SK-N-SH (cell line): ENCODE results near the gene ACTL10. TPM values are rescaled to one million over a fixed set of nuclear protein-coding genes. Genes with fewer than 3 reads are reported as not detected.

Source experiments
- CTCF ChIA-PET: fragments of 300-600, 350-600 bp; formaldehyde crosslinking; extraction: SDS; loops from one replicate; lab custom pipeline; 2021; lab: Yijun Ruan, JAX
- POLR2A ChIA-PET: fragments of 350-600 bp; sonication (Branson Sonifier 250); formaldehyde crosslinking; extraction: SDS; loops from one replicate; lab custom pipeline; 2020; ENCODE audit warnings: antibody characterized with exemption, inconsistent platforms; lab: Yijun Ruan, JAX
- DNase-seq: peaks from one replicate; pipeline ENCODE4 v3.0.0; 2012
- H2AFZ ChIP-seq: fragments of 200-600 bp; sonication (generic); 2 replicates; pipeline ENCODE4 v1.8.1; 2016; ENCODE audit warnings: antibody characterized with exemption, mild to moderate bottlenecking, low read depth
- H3F3A ChIP-seq: fragments of 200-600 bp; sonication (generic); replicated peaks from 2 replicates; pipeline ENCODE3; 2016; ENCODE audit warnings: antibody characterized with exemption, mild to moderate bottlenecking; ENCODE audit not compliant: insufficient read depth
- H3K27ac ChIP-seq, 2 experiments: fragments of 200-500 bp in 1 of 2; fragments of 200-600 bp in 1 of 2; sonication (Bioruptor generic) in 1 of 2; sonication (generic), shearing (Covaris generic) in 1 of 2; 2 replicates each; pipeline versions ENCODE4 v1.5.1 to v1.6.1; 2014 to 2016; ENCODE audit warnings: low read depth in 2 of 2, inconsistent platforms in 1 of 2, low read length in 1 of 2, mild to moderate bottlenecking in 1 of 2, mixed read lengths in 1 of 2
- H3K27me3 ChIP-seq: fragments of 200-600 bp; sonication (generic), shearing (Covaris generic); 2 replicates; pipeline ENCODE4 v1.6.1; 2016; ENCODE audit warnings: mixed run types; ENCODE audit not compliant: insufficient read depth
- H3K36me3 ChIP-seq, 2 experiments: fragments of 200-500 bp in 1 of 2; fragments of 200-600 bp in 1 of 2; sonication (Bioruptor generic) in 1 of 2; sonication (generic) in 1 of 2; replicated peaks in 1 of 2; 2 replicates each; pipeline versions ENCODE3 to v1.5.1; 2014 to 2016; ENCODE audit warnings: low read length in 1 of 2, mild to moderate bottlenecking in 1 of 2; ENCODE audit not compliant: insufficient read depth in 2 of 2, control insufficient read depth in 1 of 2
- H3K4me1 ChIP-seq, 2 experiments: fragments of 200-500 bp in 1 of 2; fragments of 200-600 bp in 1 of 2; sonication (Bioruptor generic) in 1 of 2; sonication (generic), shearing (Covaris generic) in 1 of 2; 2 replicates each; pipeline versions ENCODE4 v1.5.1 to v1.6.1; 2014 to 2016; ENCODE audit warnings: low read depth in 1 of 2, low read length in 1 of 2, mixed run types in 1 of 2; ENCODE audit not compliant: insufficient read depth in 2 of 2, control insufficient read depth in 1 of 2
- H3K4me2 ChIP-seq: fragments of 200-600 bp; sonication (generic), shearing (Covaris generic); 2 replicates; pipeline ENCODE4 v1.6.1; 2017; ENCODE audit warnings: mixed run types
- H3K4me3 ChIP-seq, 2 experiments: fragments of 200-500 bp in 1 of 2; fragments of 200-600 bp in 1 of 2; sonication (Bioruptor generic) in 1 of 2; sonication (generic), shearing (Covaris generic) in 1 of 2; 2 replicates each; pipeline versions ENCODE4 v1.5.1 to v1.8.1; 2014 to 2016; ENCODE audit warnings: low read depth in 2 of 2, inconsistent platforms in 1 of 2, low read length in 1 of 2, mild to moderate bottlenecking in 1 of 2, mixed read lengths in 1 of 2, moderate library complexity in 1 of 2
- H3K79me2 ChIP-seq: fragments of 200-600 bp; sonication (generic); 2 replicates; pipeline ENCODE4 v1.8.1; 2017; ENCODE audit warnings: mild to moderate bottlenecking; ENCODE audit not compliant: insufficient read depth
- H3K9ac ChIP-seq: fragments of 200-600 bp; sonication (generic); 2 replicates; pipeline ENCODE4 v1.6.1; 2017; ENCODE audit warnings: mixed run types
- H3K9me2 ChIP-seq: fragments of 200-600 bp; sonication (generic); 2 replicates; pipeline ENCODE4 v1.6.1; 2017; ENCODE audit warnings: mixed run types
- H3K9me3 ChIP-seq: fragments of 200-600 bp; sonication (generic); 2 replicates; pipeline ENCODE4 v1.6.1; 2017; ENCODE audit warnings: mixed run types, mild to moderate bottlenecking, moderate library complexity
- H4K20me1 ChIP-seq: fragments of 200-600 bp; sonication (generic); 2 replicates; pipeline ENCODE4 v1.6.1; 2017; ENCODE audit warnings: mild to moderate bottlenecking, mixed run types; ENCODE audit not compliant: insufficient read depth
- CHD2 ChIP-seq: fragments of 150-350 bp; IDR thresholded peaks from 2 replicates; pipeline ENCODE4 v1.6.1; 2018; ENCODE audit warnings: low read length; ENCODE audit not compliant: partially characterized antibody
- EP300 ChIP-seq, 2 experiments: IDR thresholded peaks; 2 replicates each; pipeline versions ENCODE4 v1.4.0 to v1.6.1; 2012; ENCODE audit warnings: borderline replicate concordance in 1 of 2, low read depth in 1 of 2, low read length in 1 of 2
- EZH2phosphoT487 ChIP-seq: fragments of 200-600 bp; sonication (generic); IDR thresholded peaks from 2 replicates; pipeline ENCODE4 v1.6.1; 2017; ENCODE audit warnings: low read depth, mixed run types, mild to moderate bottlenecking, antibody characterized with exemption, moderate library complexity, borderline replicate concordance
- FOXJ3 ChIP-seq: sonication (generic); formaldehyde crosslinking; IDR thresholded peaks from 2 replicates; pipeline ENCODE4 v1.5.1; 2020; ENCODE audit warnings: mild to moderate bottlenecking, missing genetic modification reagents
- GATA2 ChIP-seq: sonication (generic); formaldehyde crosslinking; IDR thresholded peaks from 2 replicates; pipeline ENCODE4 v1.5.0; 2020; ENCODE audit warnings: mild to moderate bottlenecking, missing genetic modification reagents
- JUND ChIP-seq: IDR thresholded peaks from 2 replicates; pipeline ENCODE4 v1.4.0; 2012
- MAX ChIP-seq: IDR thresholded peaks from 2 replicates; pipeline ENCODE4 v1.4.0; 2012; ENCODE audit warnings: low read depth
- MXI1 ChIP-seq: IDR thresholded peaks from 2 replicates; pipeline ENCODE4 v1.6.1; 2012; ENCODE audit warnings: mild to moderate bottlenecking, low read depth, low read length, improper control_type of control experiment
- NFIC ChIP-seq: IDR thresholded peaks from 2 replicates; pipeline ENCODE4 v1.4.0; 2012; ENCODE audit warnings: borderline replicate concordance
- POLR2AphosphoS5 ChIP-seq: IDR thresholded peaks from 2 replicates; pipeline ENCODE4 v1.6.1; 2012; ENCODE audit warnings: low read depth, low read length
- RFX5 ChIP-seq: IDR thresholded peaks from 2 replicates; pipeline ENCODE4 v1.6.1; 2012; ENCODE audit warnings: mild to moderate bottlenecking, improper control_type of control experiment, low read length
- RXRA ChIP-seq: IDR thresholded peaks from 2 replicates; pipeline ENCODE4 v1.4.0; 2012; ENCODE audit warnings: low read depth, mild to moderate bottlenecking, borderline replicate concordance
- SIN3A ChIP-seq: IDR thresholded peaks from 2 replicates; pipeline ENCODE4 v1.6.1; 2012; ENCODE audit warnings: low read depth, mild to moderate bottlenecking, low read length, moderate library complexity, borderline replicate concordance
- SMC3 ChIP-seq: IDR thresholded peaks from 2 replicates; pipeline ENCODE4 v1.6.1; 2012; ENCODE audit warnings: low read depth, low read length, improper control_type of control experiment
- TAF1 ChIP-seq: IDR thresholded peaks from 2 replicates; pipeline ENCODE4 v1.6.1; 2012; ENCODE audit warnings: low read depth, mild to moderate bottlenecking, low read length, moderate library complexity, borderline replicate concordance
- TCF12 ChIP-seq: IDR thresholded peaks from 2 replicates; pipeline ENCODE4 v1.4.0; 2012
- YY1 ChIP-seq: IDR thresholded peaks from 2 replicates; pipeline ENCODE4 v1.4.0; 2012; ENCODE audit warnings: low read depth, mild to moderate bottlenecking
- WGBS: methylation state at CpG from one replicate; pipeline ENCODE4 v1.1.6; 2017; ENCODE audit warnings: low lambda C conversion rate; 5-methylcytosine and 5-hydroxymethylcytosine counted together
- polyA plus RNA-seq, 3 experiments: library from polyadenylated mRNA; depleted of rRNA; stranded (reverse); fragments of >200 nt; gene quantifications; 2 replicates each; pipeline ENCODE4 v1.2.3, GENCODE V29; 2012
- TF ChIP-seq, protein P1 (sequence below): IDR thresholded peaks from 2 replicates; pipeline ENCODE4; 2012
- TF ChIP-seq, protein P2 (sequence below): IDR thresholded peaks from 2 replicates; pipeline ENCODE4 v1.6.1; 2012; ENCODE audit warnings: mild to moderate bottlenecking, low read depth, low read length, moderate library complexity

Gene ACTL10
- polyA plus RNA-seq, 1 of the 3 experiments (the other 2 are of a cell fraction): 0.25 TPM

DNA sequence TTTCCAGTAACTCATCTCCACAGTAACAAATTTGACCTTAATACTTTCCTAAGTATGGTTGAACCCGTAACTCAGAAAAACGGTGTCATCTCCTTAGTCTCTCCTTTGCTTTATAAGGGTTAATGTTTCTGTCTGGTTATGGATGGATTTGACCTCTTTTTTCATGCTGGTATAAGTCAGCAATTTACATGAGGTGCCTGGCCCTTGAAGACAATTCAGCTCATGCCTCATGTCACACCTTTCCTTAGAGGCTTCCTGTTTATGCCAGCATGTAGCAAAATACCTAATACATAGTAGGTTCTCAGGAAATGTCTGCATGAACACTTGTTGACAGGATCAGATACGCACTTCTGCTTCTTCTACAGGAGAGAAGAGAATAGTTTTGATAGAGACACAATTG, 42.3 kb upstream of the ACTL10 start:
- Histone ChIP-seq H3K27ac (no peak overlapping the region; a peak in 1 of 4 replicates), H3K4me2 (no peak overlapping the region), H3K4me3 (no peak overlapping the region), H3K27me3 (no peaks in the 10 kb centered on the region), H3K4me1 (no peaks in the 10 kb centered on the region), H3K9me2 (no peaks in the 10 kb centered on the region), H4K20me1 (no peaks in the 10 kb centered on the region), H3K9ac (no peak overlapping the region), H3F3A (no peaks in the 10 kb centered on the region), H2AFZ (no peak overlapping the region), H3K79me2 (no peaks in the 10 kb centered on the region), H3K9me3 (no peaks in the 10 kb centered on the region), H3K36me3 (peaks cover 22 to 34% of the 10 kb centered on the region in 2 experiments)
- no peak for TF ChIP-seq MAX
- TF ChIP-seq SIN3A: no peak
- TF ChIP-seq, protein P1, sequence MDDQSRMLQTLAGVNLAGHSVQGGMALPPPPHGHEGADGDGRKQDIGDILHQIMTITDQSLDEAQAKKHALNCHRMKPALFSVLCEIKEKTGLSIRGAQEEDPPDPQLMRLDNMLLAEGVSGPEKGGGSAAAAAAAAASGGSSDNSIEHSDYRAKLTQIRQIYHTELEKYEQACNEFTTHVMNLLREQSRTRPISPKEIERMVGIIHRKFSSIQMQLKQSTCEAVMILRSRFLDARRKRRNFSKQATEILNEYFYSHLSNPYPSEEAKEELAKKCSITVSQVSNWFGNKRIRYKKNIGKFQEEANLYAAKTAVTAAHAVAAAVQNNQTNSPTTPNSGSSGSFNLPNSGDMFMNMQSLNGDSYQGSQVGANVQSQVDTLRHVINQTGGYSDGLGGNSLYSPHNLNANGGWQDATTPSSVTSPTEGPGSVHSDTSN: no peak
- TF ChIP-seq POLR2AphosphoS5: no peak
- TF ChIP-seq FOXJ3 (CRISPR knock-in tag): no peak
- TF ChIP-seq, protein P2, sequence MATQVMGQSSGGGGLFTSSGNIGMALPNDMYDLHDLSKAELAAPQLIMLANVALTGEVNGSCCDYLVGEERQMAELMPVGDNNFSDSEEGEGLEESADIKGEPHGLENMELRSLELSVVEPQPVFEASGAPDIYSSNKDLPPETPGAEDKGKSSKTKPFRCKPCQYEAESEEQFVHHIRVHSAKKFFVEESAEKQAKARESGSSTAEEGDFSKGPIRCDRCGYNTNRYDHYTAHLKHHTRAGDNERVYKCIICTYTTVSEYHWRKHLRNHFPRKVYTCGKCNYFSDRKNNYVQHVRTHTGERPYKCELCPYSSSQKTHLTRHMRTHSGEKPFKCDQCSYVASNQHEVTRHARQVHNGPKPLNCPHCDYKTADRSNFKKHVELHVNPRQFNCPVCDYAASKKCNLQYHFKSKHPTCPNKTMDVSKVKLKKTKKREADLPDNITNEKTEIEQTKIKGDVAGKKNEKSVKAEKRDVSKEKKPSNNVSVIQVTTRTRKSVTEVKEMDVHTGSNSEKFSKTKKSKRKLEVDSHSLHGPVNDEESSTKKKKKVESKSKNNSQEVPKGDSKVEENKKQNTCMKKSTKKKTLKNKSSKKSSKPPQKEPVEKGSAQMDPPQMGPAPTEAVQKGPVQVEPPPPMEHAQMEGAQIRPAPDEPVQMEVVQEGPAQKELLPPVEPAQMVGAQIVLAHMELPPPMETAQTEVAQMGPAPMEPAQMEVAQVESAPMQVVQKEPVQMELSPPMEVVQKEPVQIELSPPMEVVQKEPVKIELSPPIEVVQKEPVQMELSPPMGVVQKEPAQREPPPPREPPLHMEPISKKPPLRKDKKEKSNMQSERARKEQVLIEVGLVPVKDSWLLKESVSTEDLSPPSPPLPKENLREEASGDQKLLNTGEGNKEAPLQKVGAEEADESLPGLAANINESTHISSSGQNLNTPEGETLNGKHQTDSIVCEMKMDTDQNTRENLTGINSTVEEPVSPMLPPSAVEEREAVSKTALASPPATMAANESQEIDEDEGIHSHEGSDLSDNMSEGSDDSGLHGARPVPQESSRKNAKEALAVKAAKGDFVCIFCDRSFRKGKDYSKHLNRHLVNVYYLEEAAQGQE: no peak
- no peak for TF ChIP-seq CHD2
- no peak for TF ChIP-seq SMC3
- no peak for TF ChIP-seq EZH2phosphoT487
- no peak for TF ChIP-seq JUND
- no peak for TF ChIP-seq MXI1
- TF ChIP-seq RXRA: no peak
- no peak for TF ChIP-seq EP300 (IDR thresholded peaks at IDR 0.05; ENCODE audit: borderline replicate concordance in 1 of 2, low read depth in 1 of 2, low read length in 1 of 2)
- no peak for TF ChIP-seq YY1
- TF ChIP-seq GATA2: no peak
- TF ChIP-seq TAF1: no peak
- TF ChIP-seq TCF12: no peak
- TF ChIP-seq RFX5: no peak
- TF ChIP-seq NFIC: no peak
- ChIA-PET POLR2A (no interaction called here), CTCF (no interaction called here)
- DNase-seq: no peak
- 91% methylated on average over 3 of the region's 3 CpGs for WGBS
